Esophagus muscularis mucosa (tissue), 4 donors: ENCODE measurements around the gene TNFRSF21. TPM values are rescaled to one million over a fixed set of nuclear protein-coding genes. Genes with fewer than 3 reads are reported as not detected.

Source experiments
- DNase-seq: peaks from one replicate; pipeline ENCODE4 v3.0.0-alpha.2; 2017; ENCODE audit errors: extremely low spot score
- H3K27ac ChIP-seq, 4 donors: fragments of 200-600 bp; sonication (generic); replicated peaks in 1 of 4; 1 replicate in 3 of 4; 2 replicates in 1 of 4; pipeline ENCODE4 v1.5.1; 2016 to 2019; ENCODE audit warnings: mild to moderate bottlenecking in 1 of 4
- H3K27me3 ChIP-seq, 4 donors: fragments of 200-600 bp; sonication (generic); one replicate each; pipeline versions ENCODE4 v1.5.1 to v1.6.0; 2016 to 2019
- H3K36me3 ChIP-seq, 4 donors: fragments of 200-600 bp; sonication (generic); one replicate each; pipeline ENCODE4 v1.5.1; 2016 to 2019
- H3K4me1 ChIP-seq, 4 donors: fragments of 200-600 bp; sonication (generic); one replicate each; pipeline ENCODE4 v1.5.1; 2016 to 2019
- H3K4me3 ChIP-seq, 4 donors: fragments of 200-600 bp; sonication (generic); 1 replicate in 2 of 4; 2 replicates in 2 of 4; pipeline ENCODE4 v1.5.1; 2016 to 2019; ENCODE audit warnings: mild to moderate bottlenecking in 4 of 4, moderate library complexity in 1 of 4
- H3K9me3 ChIP-seq, 4 donors: fragments of 200-600 bp; sonication (generic); 1 replicate in 3 of 4; 2 replicates in 1 of 4; pipeline ENCODE4 v1.5.1; 2016 to 2019
- CTCF ChIP-seq, 3 experiments: fragments of 200-600 bp in 2 of 3; fragments of 450-650 bp in 1 of 3; sonication (generic) in 2 of 3; IDR thresholded peaks; one replicate each; pipeline ENCODE4 v1.5.1; 2017 to 2019; ENCODE audit warnings: antibody characterized with exemption in 3 of 3, mild to moderate bottlenecking in 2 of 3, moderate library complexity in 1 of 3
- EP300 ChIP-seq: sonication (generic); formaldehyde crosslinking; IDR thresholded peaks from one replicate; pipeline ENCODE4 v1.6.1; 2017; ENCODE audit warnings: antibody characterized with exemption
- POLR2A ChIP-seq: fragments of 450-650 bp; IDR thresholded peaks from one replicate; pipeline ENCODE4 v1.6.1; 2017; ENCODE audit warnings: antibody characterized with exemption, moderate library complexity, mild to moderate bottlenecking, low read depth
- POLR2AphosphoS5 ChIP-seq, 2 donors: sonication (generic); formaldehyde crosslinking; IDR thresholded peaks; one replicate each; pipeline ENCODE4 v1.6.1; 2017; ENCODE audit warnings: antibody characterized with exemption in 2 of 2
- WGBS: methylation state at CpG from one replicate; pipeline ENCODE4 v1.1.5; 2018; 5-methylcytosine and 5-hydroxymethylcytosine counted together
- intact Hi-C: fragments of 100-400 bp; cut with DNase I; formaldehyde crosslinking; loops from one replicate; pipeline ENCODE4 v1.15.1; 2023
- total RNA-seq, 4 donors: library from RNA; depleted of rRNA; stranded (reverse); fragments of >200 nt; gene quantifications; one replicate each; pipeline versions ENCODE4 v1.1.0 to v1.2.1, GENCODE V29; 2016

TNFRSF21 gene
- total RNA-seq, 4 donors from 2014 or later: 23.7 to 37.0 (median 30.9) TPM

- Histone ChIP-seq H3K4me1 (peaks cover 30 to 47% (median 43%) of the 10 kb centered on the region in 4 donors), H3K36me3 (peaks cover 0 to 8% (median 0%) of the 10 kb centered on the region in 4 donors), H3K27ac (peak overlapping the region in 2 of 4 donors; percentile 43), H3K27me3 (no peaks in the 10 kb centered on the region), H3K4me3 (no peak overlapping the region), H3K9me3 (no peaks in the 10 kb centered on the region)
- DNase-seq: no peak
- intact Hi-C loops: loop anchor here (5.0 kb wide), 2 partner anchors 60 to 150 kb away; partner anchors contain the start of gene TNFRSF21
- WGBS: 6% methylated on average over 2 of the region's 2 CpGs
- TF ChIP-seq POLR2AphosphoS5 (IDR thresholded peaks at IDR 0.05): no peak
- TF ChIP-seq POLR2A: no peak
- TF ChIP-seq EP300: no peak
- TF ChIP-seq CTCF (IDR thresholded peaks at IDR 0.05): no peak
Observed at GRCh38 chr6:47247227-47247797, 62.4 kb downstream of the TNFRSF21 start.

- Histone ChIP-seq H3K9me3 (no peaks in the 10 kb centered on the region), H3K4me1 (peaks cover 37 to 54% (median 50%) of the 10 kb centered on the region in 4 donors), H3K27ac (peak overlapping the region in 3 of 4 donors; percentile 12 to 24 (median 12)), H3K4me3 (no peak overlapping the region), H3K36me3 (peaks cover 0 to 2% (median 0%) of the 10 kb centered on the region in 4 donors), H3K27me3 (no peaks in the 10 kb centered on the region)
- TF ChIP-seq CTCF (IDR thresholded peaks at IDR 0.05) (no peak), EP300 (no peak), POLR2AphosphoS5 (IDR thresholded peaks at IDR 0.05) (no peak), POLR2A (no peak)
- intact Hi-C loops: loop anchor here (5.0 kb wide), 2 partner anchors 61 to 149 kb away; partner anchors contain the start of gene TNFRSF21
- 71% methylated on average over 2 of the region's 2 CpGs for WGBS
- DNase-seq: no peak
Observed at GRCh38 chr6:47246551-47246950, 63.2 kb downstream of the TNFRSF21 start.

GRCh38 chr6:47245745-47246371, 63.8 kb downstream of the TNFRSF21 start:
- intact Hi-C loops: loop anchor here (5.0 kb wide), 2 partner anchors 61 to 149 kb away; partner anchors contain the start of gene TNFRSF21
- Histone ChIP-seq H3K9me3 (no peaks in the 10 kb centered on the region), H3K4me3 (no peak overlapping the region), H3K4me1 (peaks cover 37 to 54% (median 52%) of the 10 kb centered on the region in 4 donors), H3K36me3 (no peaks in the 10 kb centered on the region), H3K27me3 (no peaks in the 10 kb centered on the region), H3K27ac (peak overlapping the region in 2 of 4 donors; percentile 12 to 24)
- no peak for TF ChIP-seq POLR2AphosphoS5 (IDR thresholded peaks at IDR 0.05)
- no peak for TF ChIP-seq POLR2A
- TF ChIP-seq CTCF (IDR thresholded peaks at IDR 0.05): no peak
- no peak for TF ChIP-seq EP300
- DNase-seq: no peak
- 50% methylated on average over 2 of the region's 2 CpGs for WGBS

GRCh38 chr6:47242483-47243386, 67.0 kb downstream of the TNFRSF21 start:
- peaks cover 27 to 45% (median 40%) of the 10 kb centered on the region in 4 donors for H3K4me1 ChIP-seq

More at GRCh38 chr6:47242483-47243386, 67.0 kb downstream of the TNFRSF21 start:
- no peaks in the 10 kb centered on the region for H3K36me3 ChIP-seq
- H3K4me3 ChIP-seq: peak overlapping the region in 2 of 4 donors; percentile 5 to 8
- no peaks in the 10 kb centered on the region for H3K27me3 ChIP-seq
- WGBS: 32% methylated on average over 14 of the region's 14 CpGs
- peak; percentile 37 for TF ChIP-seq EP300
- no peak for TF ChIP-seq POLR2A
- TF ChIP-seq POLR2AphosphoS5 (IDR thresholded peaks at IDR 0.05): peak; percentile 79 to 84
- H3K27ac ChIP-seq: peak overlapping the region; percentile 4 to 53 (median 37)
- intact Hi-C loops: no loop called here
- peak; percentile 95 for DNase-seq
- no peaks in the 10 kb centered on the region for H3K9me3 ChIP-seq
